H7 (cell line): ENCODE measurements around the gene NYAP1. TPM values are rescaled to one million over a fixed set of nuclear protein-coding genes. Genes with fewer than 3 reads are reported as not detected.
"Not testable (repeated sequence)": the region's sequence is repeated elsewhere in the genome, so short reads cannot be mapped to it uniquely, and the experiment has no call there.

Experiments used
- DNase-seq: peaks from one replicate; pipeline ENCODE4 v3.0.0; 2012
- H3K27me3 ChIP-seq: 2 replicates; pipeline ENCODE4 v1.6.0; 2011; ENCODE audit warnings: mild to moderate bottlenecking, low read length; ENCODE audit not compliant: control insufficient read depth, insufficient read depth
- H3K36me3 ChIP-seq: replicated peaks from 2 replicates; pipeline ENCODE4 v1.5.1; 2011; ENCODE audit warnings: low read length; ENCODE audit not compliant: control insufficient read depth, insufficient read depth
- H3K4me3 ChIP-seq: 2 replicates; pipeline ENCODE4 v1.5.1; 2011; ENCODE audit warnings: low read depth, mild to moderate bottlenecking, control low read depth, low read length, moderate library complexity; ENCODE audit not compliant: insufficient read depth
- total RNA-seq: library from RNA; depleted of rRNA; stranded (reverse); fragments of >200 nt; shearing (Covaris generic); gene quantifications from 2 replicates; pipeline ENCODE4 v1.2.3, GENCODE V29; 2014

Gene NYAP1
- total RNA-seq, 1 experiment from 2014 or later: 5.5 TPM

GRCh38 chr7:100528108-100528866 lies 44.6 kb downstream of the NYAP1 start:
- not testable (repeated sequence) for H3K36me3 ChIP-seq, DNase-seq, H3K27me3 ChIP-seq, H3K4me3 ChIP-seq

GRCh38 chr7:100532165-100533022 lies 48.7 kb downstream of the NYAP1 start:
- H3K36me3 ChIP-seq: no peaks in the 10 kb centered on the region
- DNase-seq: no peak
- no peaks in the 10 kb centered on the region for H3K27me3 ChIP-seq
- no peak overlapping the region for H3K4me3 ChIP-seq

- not testable (repeated sequence) for DNase-seq, H3K36me3 ChIP-seq, H3K4me3 ChIP-seq
Observed at GRCh38 chr7:100535982-100536381, 52.3 kb downstream of the NYAP1 start.

GRCh38 chr7:100536695-100537094 lies 53.0 kb downstream of the NYAP1 start:
- not testable (repeated sequence) for H3K36me3 ChIP-seq, DNase-seq, H3K4me3 ChIP-seq
- H3K27me3 ChIP-seq: peaks cover 13% of the 10 kb centered on the region

More at GRCh38 chr7:100535982-100536381, 52.3 kb downstream of the NYAP1 start:
- not testable (repeated sequence) for H3K27me3 ChIP-seq

GRCh38 chr7:100538348-100538653 lies 54.6 kb downstream of the NYAP1 start:
- no peaks in the 10 kb centered on the region for H3K36me3 ChIP-seq
- H3K27me3 ChIP-seq: peaks cover 13% of the 10 kb centered on the region
- no peak for DNase-seq
- peak overlapping the region; percentile 45 for H3K4me3 ChIP-seq

GRCh38 chr7:100538654-100539435 lies 55.1 kb downstream of the NYAP1 start, which contains the start of gene AGFG2:
Gene AGFG2, plus strand, starts transcription at chr7:100539203. Its CDS starts 144 bp downstream, at chr7:100539347.
- H3K36me3 ChIP-seq: no peaks in the 10 kb centered on the region
- H3K4me3 ChIP-seq: peak within 1 kb of the TSS; percentile 75
- peaks cover 13% of the 10 kb centered on the region for H3K27me3 ChIP-seq
- peak; percentile 100 for DNase-seq

GRCh38 chr7:100539436-100540006 lies 55.8 kb downstream of the NYAP1 start:
- DNase-seq: peak; percentile 79
- Histone ChIP-seq H3K4me3 (peak overlapping the region; percentile 75), H3K36me3 (no peaks in the 10 kb centered on the region), H3K27me3 (peaks cover 13% of the 10 kb centered on the region)

GRCh38 chr7:100540073-100540723 lies 56.5 kb downstream of the NYAP1 start:
- DNase-seq: no peak
- no peaks in the 10 kb centered on the region for H3K36me3 ChIP-seq
- H3K27me3 ChIP-seq: peaks cover 13% of the 10 kb centered on the region
- peak overlapping the region; percentile 75 for H3K4me3 ChIP-seq

GRCh38 chr7:100541309-100541708 lies 57.6 kb downstream of the NYAP1 start:
- not testable (repeated sequence) for H3K4me3 ChIP-seq

GRCh38 chr7:100543586-100543985 lies 59.9 kb downstream of the NYAP1 start:
- H3K4me3 ChIP-seq: no peak overlapping the region
- no peak for DNase-seq

More at GRCh38 chr7:100541309-100541708, 57.6 kb downstream of the NYAP1 start:
- H3K36me3 ChIP-seq, DNase-seq: not testable (repeated sequence)
- H3K27me3 ChIP-seq: peaks cover 13% of the 10 kb centered on the region

GRCh38 chr7:100544386-100544785 lies 60.7 kb downstream of the NYAP1 start:
- H3K27me3 ChIP-seq: peaks cover 13% of the 10 kb centered on the region

More at GRCh38 chr7:100543586-100543985, 59.9 kb downstream of the NYAP1 start:
- Histone ChIP-seq H3K27me3 (peaks cover 13% of the 10 kb centered on the region), H3K36me3 (no peaks in the 10 kb centered on the region)

More at GRCh38 chr7:100544386-100544785, 60.7 kb downstream of the NYAP1 start:
- no peak for DNase-seq
- Histone ChIP-seq H3K4me3 (no peak overlapping the region), H3K36me3 (no peaks in the 10 kb centered on the region)
